AG04449 (cell line): ENCODE data around the gene MUC3A.

Experiments used
- CTCF ChIA-PET: fragments of 350-600 bp; formaldehyde crosslinking; extraction: SDS; loops from one replicate; lab custom pipeline; 2021; ENCODE audit warnings: antibody characterized with exemption; lab: Yijun Ruan, JAX
- POLR2A ChIA-PET: fragments of 400-600, 350-600 bp; formaldehyde crosslinking; extraction: SDS; loops from one replicate; lab custom pipeline; 2020; ENCODE audit warnings: antibody characterized with exemption, inconsistent platforms; lab: Yijun Ruan, JAX
- DNase-seq: peaks from one replicate; pipeline ENCODE4 v3.0.0-alpha.2; 2010; ENCODE audit warnings: low read depth, low spot score
- H3K4me3 ChIP-seq: 2 replicates; pipeline ENCODE4 v1.5.1; 2011; ENCODE audit warnings: low read depth, mild to moderate bottlenecking, control low read depth, low read length
- TF ChIP-seq, protein P1 (sequence below): IDR thresholded peaks from one replicate; pipeline ENCODE4 v1.5.1; 2011; ENCODE audit warnings: mild to moderate bottlenecking, moderate library complexity, low read length, control low read depth, inconsistent platforms; ENCODE audit not compliant: insufficient read depth; ENCODE audit errors: missing control alignments

MUC3A gene

GRCh38 chr7:100964630-100965029 lies 15.3 kb downstream of the MUC3A start:
- no peak for DNase-seq
- CTCF ChIA-PET, result interaction anchor here (2.3 kb wide), 1 partner anchor 113 kb away, joined by 8 read pairs; no protein-coding TSS in a partner anchor
- H3K4me3 ChIP-seq, result no peak overlapping the region
- POLR2A ChIA-PET, result no interaction called here
- TF ChIP-seq, protein P1, sequence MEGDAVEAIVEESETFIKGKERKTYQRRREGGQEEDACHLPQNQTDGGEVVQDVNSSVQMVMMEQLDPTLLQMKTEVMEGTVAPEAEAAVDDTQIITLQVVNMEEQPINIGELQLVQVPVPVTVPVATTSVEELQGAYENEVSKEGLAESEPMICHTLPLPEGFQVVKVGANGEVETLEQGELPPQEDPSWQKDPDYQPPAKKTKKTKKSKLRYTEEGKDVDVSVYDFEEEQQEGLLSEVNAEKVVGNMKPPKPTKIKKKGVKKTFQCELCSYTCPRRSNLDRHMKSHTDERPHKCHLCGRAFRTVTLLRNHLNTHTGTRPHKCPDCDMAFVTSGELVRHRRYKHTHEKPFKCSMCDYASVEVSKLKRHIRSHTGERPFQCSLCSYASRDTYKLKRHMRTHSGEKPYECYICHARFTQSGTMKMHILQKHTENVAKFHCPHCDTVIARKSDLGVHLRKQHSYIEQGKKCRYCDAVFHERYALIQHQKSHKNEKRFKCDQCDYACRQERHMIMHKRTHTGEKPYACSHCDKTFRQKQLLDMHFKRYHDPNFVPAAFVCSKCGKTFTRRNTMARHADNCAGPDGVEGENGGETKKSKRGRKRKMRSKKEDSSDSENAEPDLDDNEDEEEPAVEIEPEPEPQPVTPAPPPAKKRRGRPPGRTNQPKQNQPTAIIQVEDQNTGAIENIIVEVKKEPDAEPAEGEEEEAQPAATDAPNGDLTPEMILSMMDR, result no peak

DNA sequence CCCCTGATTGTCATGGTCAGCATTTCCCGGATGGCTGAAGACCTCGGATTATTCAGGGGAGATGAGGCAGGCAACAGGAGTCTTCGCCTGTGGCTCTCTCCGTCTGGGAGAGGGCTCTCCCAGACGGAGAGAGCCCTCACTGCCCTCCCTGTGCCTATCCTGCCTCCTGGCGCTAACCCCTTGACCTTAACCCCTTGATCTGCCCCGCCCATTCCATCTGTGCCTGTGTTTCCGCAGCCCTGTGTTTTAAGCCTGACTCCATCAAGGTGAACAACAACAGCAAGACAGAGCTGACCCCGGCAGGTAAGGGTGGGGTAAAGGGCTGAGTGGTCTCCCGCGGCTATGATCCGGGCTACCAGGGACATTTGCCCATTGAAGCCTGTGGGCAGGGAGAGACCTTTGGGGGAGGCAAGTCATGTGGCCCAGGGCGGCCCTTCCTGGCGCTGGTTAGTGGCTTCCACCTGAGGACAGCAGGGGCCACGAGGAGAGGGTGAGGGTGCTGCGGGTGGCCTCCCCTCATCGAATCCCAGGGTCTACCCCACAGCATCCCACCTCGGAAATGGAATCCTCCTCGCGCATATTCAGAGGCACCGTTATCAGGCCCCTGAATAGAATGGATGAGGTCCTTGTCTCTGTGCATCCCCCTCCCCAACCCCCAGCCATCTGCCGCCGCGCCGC lies 15.8 kb downstream of the MUC3A start:
- H3K4me3 ChIP-seq, result no peak overlapping the region
- TF ChIP-seq, protein P1, result no peak
- POLR2A ChIA-PET, result no interaction called here
- CTCF ChIA-PET, result interaction anchor here (0.9 to 2.3 kb wide), 3 partner anchors 10 to 113 kb away, joined by 3 to 8 read pairs (median 3); no protein-coding TSS in a partner anchor
- DNase-seq, result no peak

- CTCF ChIA-PET, result interaction anchor here (0.7 to 2.3 kb wide), 4 partner anchors 10 to 112 kb away, joined by 3 to 8 read pairs (median 4); partner anchors contain the start of gene MUC17
- POLR2A ChIA-PET, result no interaction called here
- no peak overlapping the region for H3K4me3 ChIP-seq
- DNase-seq, result no peak
- TF ChIP-seq, protein P1, result peak; percentile 88
These were observed 16.6 kb downstream of the MUC3A start for GRCh38 chr7:100965723-100966541.

GRCh38 chr7:100966542-100967291 lies 17.4 kb downstream of the MUC3A start:
- no peak overlapping the region for H3K4me3 ChIP-seq
- DNase-seq, result no peak
- ChIA-PET CTCF (no interaction called here), POLR2A (no interaction called here)
- TF ChIP-seq, protein P1, result no peak

- no peak overlapping the region for H3K4me3 ChIP-seq
- DNase-seq, result no peak
- TF ChIP-seq, protein P1, result no peak
- CTCF ChIA-PET, result interaction anchor here (0.8 to 1.2 kb wide), 2 partner anchors 11 to 91 kb away, joined by 3 read pairs; no protein-coding TSS in a partner anchor
- POLR2A ChIA-PET, result no interaction called here
These were observed 18.0 kb downstream of the MUC3A start for GRCh38 chr7:100967292-100967863.
